IPS DF 19.7 (cell line): ENCODE measurements around the gene SV2C.

Source experiments
- DNase-seq: peaks from one replicate; pipeline ENCODE4 v3.0.0-alpha.2; 2013; ENCODE audit warnings: low read depth, low spot score

SV2C gene

GRCh38 chr5:76163111-76163628, 80.0 kb downstream of the SV2C start:
- no peak for DNase-seq

GRCh38 chr5:76165029-76165428, 81.8 kb downstream of the SV2C start:
- no peak for DNase-seq

GRCh38 chr5:76165711-76166374, 82.7 kb downstream of the SV2C start:
- DNase-seq: no peak

- no peak for DNase-seq
Measured at GRCh38 chr5:76166886-76167576, 83.8 kb downstream of the SV2C start.

- no peak for DNase-seq
Measured at GRCh38 chr5:76169146-76169905, 86.1 kb downstream of the SV2C start.

- DNase-seq: no peak
Measured at GRCh38 chr5:76174101-76174500, 90.9 kb downstream of the SV2C start.

GRCh38 chr5:76175051-76175666, 92.0 kb downstream of the SV2C start:
- peak; percentile 17 for DNase-seq

- no peak for DNase-seq
Measured at GRCh38 chr5:76175821-76176403, 92.7 kb downstream of the SV2C start.

- no peak for DNase-seq
Measured at GRCh38 chr5:76177978-76178377, 94.8 kb downstream of the SV2C start.

- DNase-seq: no peak
Measured at GRCh38 chr5:76178913-76179312, 95.7 kb downstream of the SV2C start.

GRCh38 chr5:76180814-76181805, 97.9 kb downstream of the SV2C start:
- no peak for DNase-seq

- DNase-seq: no peak
Measured at GRCh38 chr5:76187386-76187785, 104.2 kb downstream of the SV2C start.

- DNase-seq: no peak
Measured at GRCh38 chr5:76190356-76190755, 107.2 kb downstream of the SV2C start.

- no peak for DNase-seq
Measured at GRCh38 chr5:76192837-76193236, 109.7 kb downstream of the SV2C start.

GRCh38 chr5:76193635-76194034, 110.5 kb downstream of the SV2C start:
- no peak for DNase-seq

GRCh38 chr5:76194340-76194739, 111.2 kb downstream of the SV2C start:
- DNase-seq: no peak

GRCh38 chr5:76196457-76196856, 113.3 kb downstream of the SV2C start:
- DNase-seq: no peak

GRCh38 chr5:76196886-76197489, 113.8 kb downstream of the SV2C start:
- no peak for DNase-seq

- no peak for DNase-seq
Measured at GRCh38 chr5:76197726-76198125, 114.5 kb downstream of the SV2C start.
